ENCODE results near the gene IGFL1. TPM values are rescaled to one million over a fixed set of nuclear protein-coding genes. Genes with fewer than 3 reads are reported as not detected.

The IGFL1 gene
- total RNA-seq, 1 experiment from 2014 or later = not detected

- H3K9me2 ChIP-seq (ENCODE audit: insufficient read depth) = no peaks in the 10 kb centered on the region
- intact Hi-C loops (cut with micrococcal nuclease) = no loop called here
- TF ChIP-seq JUND (IDR thresholded peaks at IDR 0.05) = no peak
- ATAC-seq (no peak), DNase-seq (ENCODE audit: low read depth, low spot score) (no peak)
- no peak overlapping the region for H2AFZ ChIP-seq (ENCODE audit: low read depth, low read length, poor library complexity, severe bottlenecking)
- H3K79me2 ChIP-seq (ENCODE audit: insufficient read depth, low read length) = no peaks in the 10 kb centered on the region
- no peaks in the 10 kb centered on the region for H3K36me3 ChIP-seq (ENCODE audit: control insufficient read depth in 1 of 2, insufficient read depth in 2 of 2, low read length in 2 of 2)
- BruUV-seq (replicated peaks) = no TSS peak
- H4K20me1 ChIP-seq (ENCODE audit: insufficient read depth) = no peaks in the 10 kb centered on the region
- peaks cover 39% of the 10 kb centered on the region; the same call in 1 of the 2 replicates for H3K27me3 ChIP-seq (ENCODE audit: insufficient read depth, low read length)
- H3K9ac ChIP-seq (ENCODE audit: low read length) = no peak overlapping the region
- CTCF ChIA-PET = no interaction called here
- H3K27ac ChIP-seq (ENCODE audit: low read depth, low read length) = no peak overlapping the region
- H3K4me1 ChIP-seq (ENCODE audit: control insufficient read depth in 1 of 2, insufficient read depth in 2 of 2, low read length in 2 of 2) = peaks cover 0 to under 1% of the 10 kb centered on the region in 2 experiments; a peak in 2 of 4 replicates
- no peak overlapping the region for H3K4me2 ChIP-seq (ENCODE audit: low read length)
- RAD21 ChIA-PET (ENCODE audit: low non-redundant PET in 1 of 2, low total read pairs in 2 of 2, uncharacterized antibody in 2 of 2, unreplicated experiment in 2 of 2) = interaction anchor here in 1 of 2 experiments (0.6 kb wide), 1 partner anchor 104 kb away, joined by 4 read pairs; no protein-coding TSS in a partner anchor
- no peaks in the 10 kb centered on the region for H3K9me3 ChIP-seq (ENCODE audit: control insufficient read depth in 1 of 2, insufficient read depth in 1 of 2, low read depth in 1 of 2, low read length in 2 of 2)
- POLR2A ChIA-PET = no interaction called here
- H3K4me3 ChIP-seq (replicated peaks in 1 of 2; ENCODE audit: low read depth in 1 of 2, low read length in 2 of 2) = no peak overlapping the region
These were observed 42.8 kb upstream of the IGFL1 start for GRCh38 chr19:46186717-46187101.

GRCh38 chr19:46189971-46190888 is 39.3 kb upstream of the IGFL1 start:
- Histone ChIP-seq H3K4me1 (ENCODE audit: control insufficient read depth in 1 of 2, insufficient read depth in 2 of 2, low read length in 2 of 2) (peaks cover 3 to 9% of the 10 kb centered on the region in 2 experiments; a peak in 3 of 4 replicates), H3K9me2 (ENCODE audit: insufficient read depth) (no peaks in the 10 kb centered on the region), H3K9ac (ENCODE audit: low read length) (no peak overlapping the region), H3K4me3 (replicated peaks in 1 of 2; ENCODE audit: low read depth in 1 of 2, low read length in 2 of 2) (no peak overlapping the region), H3K27ac (ENCODE audit: low read depth, low read length) (no peak overlapping the region), H3K27me3 (ENCODE audit: insufficient read depth, low read length) (peaks cover 41% of the 10 kb centered on the region; the same call in 1 of the 2 replicates), H3K36me3 (ENCODE audit: control insufficient read depth in 1 of 2, insufficient read depth in 2 of 2, low read length in 2 of 2) (no peaks in the 10 kb centered on the region), H3K9me3 (ENCODE audit: control insufficient read depth in 1 of 2, insufficient read depth in 1 of 2, low read depth in 1 of 2, low read length in 2 of 2) (no peaks in the 10 kb centered on the region), H3K4me2 (ENCODE audit: low read length) (no peak overlapping the region), H2AFZ (ENCODE audit: low read depth, low read length, poor library complexity, severe bottlenecking) (no peak overlapping the region), H4K20me1 (ENCODE audit: insufficient read depth) (no peaks in the 10 kb centered on the region), H3K79me2 (ENCODE audit: insufficient read depth, low read length) (no peaks in the 10 kb centered on the region)
- BruUV-seq (replicated peaks) = no TSS peak
- TF ChIP-seq TCF7L2 (IDR thresholded peaks at IDR 0.05; ENCODE audit: borderline replicate concordance, extremely low read depth, insufficient read depth, insufficient read length) = no peak
- no peak for TF ChIP-seq SRF (IDR thresholded peaks at IDR 0.05; ENCODE audit: low read depth)
- no peak for TF ChIP-seq CEBPB (IDR thresholded peaks at IDR 0.05; ENCODE audit: low read depth)
- no peak for TF ChIP-seq ELF1 (IDR thresholded peaks at IDR 0.05; ENCODE audit: borderline replicate concordance, low read depth)
- no peak for TF ChIP-seq JUND (IDR thresholded peaks at IDR 0.05)
- TF ChIP-seq CTCF (IDR thresholded peaks at IDR 0.05 in 2 of 3, conservative IDR thresholded peaks at IDR 0.05 in 1 of 3; ENCODE audit: borderline replicate concordance in 1 of 3, insufficient read depth in 1 of 3, low read depth in 2 of 3, low read length in 2 of 3) = no peak
- TF ChIP-seq SP1 (IDR thresholded peaks at IDR 0.05; ENCODE audit: low read depth) = no peak
- TF ChIP-seq CBX3 (IDR thresholded peaks at IDR 0.05; ENCODE audit: low read depth) = no peak
- no peak for TF ChIP-seq SIN3A (IDR thresholded peaks at IDR 0.05; ENCODE audit: low read depth)
- no peak for DNase-seq (ENCODE audit: low read depth, low spot score)
- no peak for ATAC-seq
- CTCF ChIA-PET = interaction anchor here (0.8 to 6.0 kb wide), 10 partner anchors 9 to 162 kb away, joined by 3 to 128 read pairs (median 4); no protein-coding TSS in a partner anchor
- POLR2A ChIA-PET = no interaction called here
- RAD21 ChIA-PET (ENCODE audit: low non-redundant PET in 1 of 2, low total read pairs in 2 of 2, uncharacterized antibody in 2 of 2, unreplicated experiment in 2 of 2) = interaction anchor here (0.6 to 2.3 kb wide), 7 partner anchors 75 to 112 kb away, joined by 3 to 12 read pairs (median 4); no protein-coding TSS in a partner anchor
- intact Hi-C loops (cut with micrococcal nuclease) = loop anchor here (1.0 kb wide), 3 partner anchors 75 to 112 kb away; no protein-coding TSS in a partner anchor
